ENCODE measurements around the gene AGAP1.

Gene AGAP1

GRCh38 chr2:235968155-235968554 lies 474.3 kb downstream of the AGAP1 start:
- DNase-seq (ENCODE audit: low spot score) = no peak

- DNase-seq (ENCODE audit: low spot score) = no peak
These were observed 474.9 kb downstream of the AGAP1 start for GRCh38 chr2:235968616-235969324.

- no peak for DNase-seq (ENCODE audit: low spot score)
These were observed 476.6 kb downstream of the AGAP1 start for GRCh38 chr2:235970204-235971040.

GRCh38 chr2:235976516-235976915 lies 482.7 kb downstream of the AGAP1 start:
- DNase-seq (ENCODE audit: low spot score) = no peak

GRCh38 chr2:235976956-235977355 lies 483.1 kb downstream of the AGAP1 start:
- no peak for DNase-seq (ENCODE audit: low spot score)

GRCh38 chr2:235977445-235977844 lies 483.6 kb downstream of the AGAP1 start:
- no peak for DNase-seq (ENCODE audit: low spot score)

GRCh38 chr2:235978022-235978421 lies 484.2 kb downstream of the AGAP1 start:
- no peak for DNase-seq (ENCODE audit: low spot score)

GRCh38 chr2:235979037-235979436 lies 485.2 kb downstream of the AGAP1 start:
- DNase-seq (ENCODE audit: low spot score) = no peak

- DNase-seq (ENCODE audit: low spot score) = no peak
These were observed 486.1 kb downstream of the AGAP1 start for GRCh38 chr2:235979753-235980435.

GRCh38 chr2:235981631-235982030 lies 487.8 kb downstream of the AGAP1 start:
- DNase-seq (ENCODE audit: low spot score) = no peak

GRCh38 chr2:235983016-235983415 lies 489.2 kb downstream of the AGAP1 start:
- no peak for DNase-seq (ENCODE audit: low spot score)

- no peak for DNase-seq (ENCODE audit: low spot score)
These were observed 490.7 kb downstream of the AGAP1 start for GRCh38 chr2:235984552-235984951.

GRCh38 chr2:235986361-235986760 lies 492.5 kb downstream of the AGAP1 start:
- DNase-seq (ENCODE audit: low spot score) = no peak

GRCh38 chr2:235988271-235989015 lies 494.6 kb downstream of the AGAP1 start:
- no peak for DNase-seq (ENCODE audit: low spot score)

- DNase-seq (ENCODE audit: low spot score) = no peak
These were observed 495.7 kb downstream of the AGAP1 start for GRCh38 chr2:235989591-235989990.

- DNase-seq (ENCODE audit: low spot score) = no peak
These were observed 496.5 kb downstream of the AGAP1 start for GRCh38 chr2:235990344-235990743.

- no peak for DNase-seq (ENCODE audit: low spot score)
These were observed 498.2 kb downstream of the AGAP1 start for GRCh38 chr2:235992024-235992423.

- DNase-seq (ENCODE audit: low spot score) = no peak
These were observed 502.6 kb downstream of the AGAP1 start for GRCh38 chr2:235996419-235996818.

GRCh38 chr2:235999011-235999410 lies 505.2 kb downstream of the AGAP1 start:
- DNase-seq (ENCODE audit: low spot score) = no peak

- no peak for DNase-seq (ENCODE audit: low spot score)
These were observed 507.5 kb downstream of the AGAP1 start for GRCh38 chr2:236001166-236001828.

GRCh38 chr2:236001854-236002253 lies 508.0 kb downstream of the AGAP1 start:
- DNase-seq (ENCODE audit: low spot score) = no peak

- no peak for DNase-seq (ENCODE audit: low spot score)
These were observed 514.2 kb downstream of the AGAP1 start for GRCh38 chr2:236008006-236008405.

Data from hepatic stellate cell (primary cell).